HG03095 (cell line): ENCODE results near the gene DSPP.
"Not testable (repeated sequence)": the region's sequence is repeated elsewhere in the genome, so short reads cannot be mapped to it uniquely, and the experiment has no call there.

ENCODE experiments used
- ATAC-seq: cut with Tn5 transposase; IDR thresholded peaks from one replicate; pipeline ENCODE4 v1.9.1; 2021; ENCODE audit warnings: moderate library complexity; ENCODE audit not compliant: unreplicated experiment

The DSPP gene

GRCh38 chr4:87608229-87608628, at the start of gene DSPP:
TSS of gene DSPP (plus strand) at chr4:87608529. CDS start at chr4:87610909, 2,380 bp downstream.
- ATAC-seq, result no peak

- peak; percentile 93 for ATAC-seq
Measured at GRCh38 chr4:87559090-87559837, 49.1 kb upstream of the DSPP start.

GRCh38 chr4:87560802-87561201, 47.5 kb upstream of the DSPP start:
- ATAC-seq, result no peak

GRCh38 chr4:87565746-87566145, 42.6 kb upstream of the DSPP start:
- no peak for ATAC-seq

- ATAC-seq, result no peak
Measured at GRCh38 chr4:87566276-87566675, 42.1 kb upstream of the DSPP start.

- no peak for ATAC-seq
Measured at GRCh38 chr4:87567191-87567590, 41.1 kb upstream of the DSPP start.

GRCh38 chr4:87570290-87570805, 38.0 kb upstream of the DSPP start:
- no peak for ATAC-seq

GRCh38 chr4:87574376-87574775, 34.0 kb upstream of the DSPP start:
- ATAC-seq, result not testable (repeated sequence)

GRCh38 chr4:87574996-87575395, 33.3 kb upstream of the DSPP start:
- no peak for ATAC-seq

- no peak for ATAC-seq
Measured at GRCh38 chr4:87575408-87575807, 32.9 kb upstream of the DSPP start.

GRCh38 chr4:87575983-87576382, 32.3 kb upstream of the DSPP start:
- ATAC-seq, result no peak

- no peak for ATAC-seq
Measured at GRCh38 chr4:87579478-87579877, 28.9 kb upstream of the DSPP start.

- ATAC-seq, result no peak
Measured at GRCh38 chr4:87580057-87580456, 28.3 kb upstream of the DSPP start.

- no peak for ATAC-seq
Measured at GRCh38 chr4:87584222-87584908, 24.0 kb upstream of the DSPP start.

GRCh38 chr4:87589531-87589930, 18.8 kb upstream of the DSPP start:
- ATAC-seq, result no peak

- no peak for ATAC-seq
Measured at GRCh38 chr4:87592124-87592523, 16.2 kb upstream of the DSPP start.

GRCh38 chr4:87601361-87601760, 7.0 kb upstream of the DSPP start:
- no peak for ATAC-seq

GRCh38 chr4:87614292-87614890, 6.1 kb downstream of the DSPP start:
- no peak for ATAC-seq

- ATAC-seq, result no peak
Measured at GRCh38 chr4:87616268-87616667, 7.9 kb downstream of the DSPP start.

GRCh38 chr4:87620086-87620485, 11.8 kb downstream of the DSPP start:
- no peak for ATAC-seq

GRCh38 chr4:87620491-87620890, 12.2 kb downstream of the DSPP start:
- ATAC-seq, result no peak

- no peak for ATAC-seq
Measured at GRCh38 chr4:87622303-87622702, 14.0 kb downstream of the DSPP start.
